GM12878 (cell line): ENCODE data around the gene ETV6. TPM values are rescaled to one million over a fixed set of nuclear protein-coding genes. Genes with fewer than 3 reads are reported as not detected.

Experiments used
- BCL11A ChIP-seq: IDR thresholded peaks from 2 replicates; pipeline ENCODE4 v1.6.1; 2011; ENCODE audit warnings: low read depth, low read length
- CEBPB ChIP-seq, 2 experiments: fragments of 150-350 bp in 1 of 2; IDR thresholded peaks; 2 replicates each; pipeline ENCODE4 v1.6.1; 2012 to 2014; ENCODE audit warnings: low read depth in 2 of 2, low read length in 2 of 2, borderline replicate concordance in 1 of 2, inconsistent platforms in 1 of 2
- CREB1 ChIP-seq: IDR thresholded peaks from 2 replicates; pipeline ENCODE4 v1.6.1; 2012; ENCODE audit warnings: low read depth, mild to moderate bottlenecking, inconsistent platforms
- DPF2 ChIP-seq: fragments of 450-650 bp; IDR thresholded peaks from 2 replicates; pipeline ENCODE4 v1.6.1; 2017; ENCODE audit warnings: mild to moderate bottlenecking
- ESRRA ChIP-seq: IDR thresholded peaks from 2 replicates; pipeline ENCODE4 v1.6.1; 2012; ENCODE audit warnings: mild to moderate bottlenecking, low read length, improper control_type of control experiment
- ETV6 ChIP-seq, 2 experiments: fragments of 450-650 bp in 1 of 2; IDR thresholded peaks in 1 of 2; conservative IDR thresholded peaks in 1 of 2; 2 replicates each; pipeline ENCODE4 v1.6.1; 2014; ENCODE audit warnings: antibody characterized with exemption in 1 of 2, borderline replicate concordance in 1 of 2, low read depth in 1 of 2, mild to moderate bottlenecking in 1 of 2, moderate library complexity in 1 of 2
- EZH2 ChIP-seq: IDR thresholded peaks from 2 replicates; pipeline ENCODE4 v1.6.1; 2012; ENCODE audit warnings: low read depth, mild to moderate bottlenecking, control low read depth, inconsistent platforms, low read length, borderline replicate concordance; ENCODE audit not compliant: control insufficient read depth
- HDAC6 ChIP-seq: fragments of 200-600 bp; sonication (generic); IDR thresholded peaks from one replicate; pipeline ENCODE4 v1.8.0; 2017; ENCODE audit warnings: antibody characterized with exemption; ENCODE audit not compliant: unreplicated experiment
- IKZF1 ChIP-seq: fragments of 450-650 bp; conservative IDR thresholded peaks from 2 replicates; pipeline ENCODE4 v1.6.1; 2017; ENCODE audit warnings: antibody characterized with exemption, mild to moderate bottlenecking
- KAT2A ChIP-seq: conservative IDR thresholded peaks from 2 replicates; pipeline ENCODE4 v1.6.1; 2011; ENCODE audit warnings: low read depth, low read length; ENCODE audit not compliant: control insufficient read depth
- MAX ChIP-seq: IDR thresholded peaks from 2 replicates; pipeline ENCODE4 v1.6.1; 2012; ENCODE audit warnings: low read depth, low read length, improper control_type of control experiment
- MTA3 ChIP-seq: IDR thresholded peaks from 2 replicates; pipeline ENCODE4 v1.6.1; 2012; ENCODE audit warnings: low read length, inconsistent platforms, borderline replicate concordance
- MXI1 ChIP-seq: fragments of 150-350 bp; IDR thresholded peaks from 2 replicates; pipeline ENCODE4 v1.6.1; 2011; ENCODE audit warnings: low read depth, mild to moderate bottlenecking, inconsistent platforms, low read length, improper control_type of control experiment
- PML ChIP-seq: IDR thresholded peaks from 2 replicates; pipeline ENCODE4 v1.6.1; 2012; ENCODE audit warnings: low read length, inconsistent platforms
- POLR2AphosphoS2 ChIP-seq: IDR thresholded peaks from 2 replicates; pipeline ENCODE4 v1.6.1; 2011; ENCODE audit warnings: low read depth, mild to moderate bottlenecking, low read length, improper control_type of control experiment, moderate library complexity
- POU2F2 ChIP-seq: IDR thresholded peaks from 3 replicates; pipeline ENCODE4 v1.6.1; 2011; ENCODE audit warnings: low read depth, mild to moderate bottlenecking, low read length, borderline replicate concordance
- RAD21 ChIP-seq: IDR thresholded peaks from 2 replicates; pipeline ENCODE4 v1.6.1; 2011; ENCODE audit warnings: mild to moderate bottlenecking, low read depth, low read length, moderate library complexity; ENCODE audit not compliant: insufficient read depth
- SP1 ChIP-seq: IDR thresholded peaks from one replicate; pipeline ENCODE4 v1.6.1; 2011; ENCODE audit warnings: low read depth, low read length
- SPI1 ChIP-seq: IDR thresholded peaks from 2 replicates; pipeline ENCODE4 v1.6.1; 2011; ENCODE audit warnings: low read depth, mild to moderate bottlenecking, low read length, moderate library complexity, borderline replicate concordance; ENCODE audit not compliant: insufficient read depth
- SRF ChIP-seq, 2 experiments: IDR thresholded peaks; 2 replicates each; pipeline ENCODE4 v1.6.1; 2011; ENCODE audit warnings: low read depth in 2 of 2, low read length in 2 of 2, mild to moderate bottlenecking in 1 of 2, moderate library complexity in 1 of 2
- STAT3 ChIP-seq: IDR thresholded peaks from 2 replicates; pipeline ENCODE4 v1.6.1; 2011; ENCODE audit warnings: low read depth, low read length, improper control_type of control experiment
- TBL1XR1 ChIP-seq: IDR thresholded peaks from 2 replicates; pipeline ENCODE4 v1.6.1; 2012; ENCODE audit warnings: low read depth, low read length, improper control_type of control experiment
- YBX1 ChIP-seq: fragments of 450-650 bp; IDR thresholded peaks from 2 replicates; pipeline ENCODE4 v1.6.1; 2016; ENCODE audit warnings: antibody characterized with exemption
- ZBED1 ChIP-seq: IDR thresholded peaks from 2 replicates; pipeline ENCODE4 v1.6.1; 2016; ENCODE audit warnings: borderline replicate concordance
- ZNF274 ChIP-seq: IDR thresholded peaks from one replicate; pipeline ENCODE4 v1.8.0; 2011; ENCODE audit not compliant: insufficient read length, insufficient read depth
- polyA plus RNA-seq, 11 experiments: library from polyadenylated mRNA; depleted of rRNA in 4 of 11; unstranded in 6 of 11; stranded (reverse) in 5 of 11; fragments of >200 nt; fragmentation: Nextera tagmentation in 4 of 11; fragmentation: Illumina TruSeq in 1 of 11; extraction: Ambion mirVana in 4 of 11; extraction: Trizol in 1 of 11; gene quantifications; 1 replicate in 1 of 11; 2 replicates in 10 of 11; pipeline versions ENCODE4 v1.2.1 to v1.2.3, GENCODE V29; 2011 to 2016; ENCODE audit warnings: inconsistent platforms in 2 of 11, missing spikeins in 2 of 11, low read depth in 1 of 11
- total RNA-seq, 4 experiments: library from RNA; depleted of rRNA in 3 of 4; stranded (reverse); fragments of >200 nt in 3 of 4; fragmentation: Illumina TruSeq in 1 of 4; extraction: Trizol in 1 of 4; gene quantifications; 2 replicates each; pipeline versions ENCODE4 v1.2.1 to v1.2.3, GENCODE V29; 2013 to 2021
- TF ChIP-seq, protein P1 (sequence below): IDR thresholded peaks from 2 replicates; pipeline ENCODE4 v1.6.1; 2012; ENCODE audit warnings: low read depth, low read length, improper control_type of control experiment
- TF ChIP-seq, protein P2 (sequence below): fragments of 450-650 bp; IDR thresholded peaks from 2 replicates; pipeline ENCODE4 v1.6.1; 2018; ENCODE audit warnings: mild to moderate bottlenecking, low read depth, moderate library complexity; ENCODE audit not compliant: partially characterized antibody

ETV6 gene
- total and polyA plus RNA-seq, 10 of the 15 experiments (the other 5 are each of a cell fraction or from before 2014, with no cell fraction given) = 6.6 to 74.8 (median 24.6) TPM

DNA sequence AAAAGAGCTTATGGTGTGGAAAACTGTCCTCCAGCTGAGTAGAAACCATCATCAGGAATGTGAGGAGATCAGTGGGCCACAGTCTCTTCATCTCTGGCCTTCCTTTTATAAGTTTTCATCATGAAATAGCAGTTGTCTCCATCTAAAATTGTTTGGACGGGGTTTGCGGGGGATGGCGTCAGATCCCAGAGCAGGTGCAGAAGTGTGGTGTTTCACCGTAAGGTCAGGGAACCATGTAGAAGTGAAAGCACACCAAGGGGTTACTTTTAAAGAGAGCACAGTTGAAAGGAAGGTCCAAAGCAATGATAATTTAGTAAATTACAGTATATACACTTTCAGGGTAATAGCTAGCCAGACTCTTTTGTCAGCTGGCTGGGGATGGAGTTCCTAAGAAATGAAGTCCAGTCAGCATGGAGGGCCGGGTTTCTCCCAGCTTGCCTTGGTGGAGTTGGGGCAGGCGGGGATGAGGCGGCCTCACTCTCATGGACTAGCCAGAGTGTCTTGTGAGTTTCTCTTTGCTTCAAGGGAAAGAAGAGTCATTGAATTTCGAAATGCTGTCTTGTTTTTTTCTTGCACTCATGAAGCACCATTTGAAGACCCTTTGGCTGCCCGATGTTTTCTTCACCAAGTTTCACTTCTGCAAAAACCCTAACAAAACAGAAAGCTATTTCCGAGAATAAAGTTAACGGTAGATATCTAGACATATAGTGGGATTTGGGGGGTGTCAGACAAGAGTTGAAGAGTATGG lies 100.6 kb downstream of the ETV6 start (continued):
- TF ChIP-seq ZBED1 (peak; percentile 56; the same call in 1 of the 2 replicates), ETV6 (conservative IDR thresholded peaks at IDR 0.05 in 1 of 2, IDR thresholded peaks at IDR 0.05 in 1 of 2; ENCODE audit: borderline replicate concordance in 1 of 2, low read depth in 1 of 2) (peak in 1 of 2 experiments; percentile 59; a peak in 1 of 4 replicates), PML (peak; percentile 38; the same call in 1 of the 2 replicates), KAT2A (no peak), CEBPB (IDR thresholded peaks at IDR 0.05; ENCODE audit: borderline replicate concordance in 1 of 2, low read depth in 2 of 2, low read length in 2 of 2) (peak in 1 of 2 experiments; percentile 79; a peak in 1 of 4 replicates), ESRRA (0 out of 2 replicates have a peak, but pooled peaks have one; percentile 49), SP1 (no peak), CREB1 (peak; percentile 32; the same call in 1 of the 2 replicates), RAD21 (peak; percentile 16), ZNF274 (no peak), BCL11A (peak; percentile 57), TBL1XR1 (no peak; the same call in 1 of the 2 replicates), STAT3 (no peak), IKZF1 (peak; percentile 78), SRF (IDR thresholded peaks at IDR 0.05; ENCODE audit: low read depth in 2 of 2, low read length in 2 of 2) (0 out of 4 replicates have a peak, but pooled peaks of 1 of the 2 experiments have one; percentile 18), YBX1 (no peak), POLR2AphosphoS2 (no peak), SPI1 (peak; percentile 99), MAX (no peak; the same call in 1 of the 2 replicates), DPF2 (peak; percentile 87), MTA3 (peak; percentile 24), POU2F2 (no peak), HDAC6 (no peak), MXI1 (no peak), EZH2 (no peak)
- TF ChIP-seq, protein P1, sequence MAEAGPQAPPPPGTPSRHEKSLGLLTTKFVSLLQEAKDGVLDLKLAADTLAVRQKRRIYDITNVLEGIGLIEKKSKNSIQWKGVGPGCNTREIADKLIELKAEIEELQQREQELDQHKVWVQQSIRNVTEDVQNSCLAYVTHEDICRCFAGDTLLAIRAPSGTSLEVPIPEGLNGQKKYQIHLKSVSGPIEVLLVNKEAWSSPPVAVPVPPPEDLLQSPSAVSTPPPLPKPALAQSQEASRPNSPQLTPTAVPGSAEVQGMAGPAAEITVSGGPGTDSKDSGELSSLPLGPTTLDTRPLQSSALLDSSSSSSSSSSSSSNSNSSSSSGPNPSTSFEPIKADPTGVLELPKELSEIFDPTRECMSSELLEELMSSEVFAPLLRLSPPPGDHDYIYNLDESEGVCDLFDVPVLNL = no peak
- TF ChIP-seq, protein P2, sequence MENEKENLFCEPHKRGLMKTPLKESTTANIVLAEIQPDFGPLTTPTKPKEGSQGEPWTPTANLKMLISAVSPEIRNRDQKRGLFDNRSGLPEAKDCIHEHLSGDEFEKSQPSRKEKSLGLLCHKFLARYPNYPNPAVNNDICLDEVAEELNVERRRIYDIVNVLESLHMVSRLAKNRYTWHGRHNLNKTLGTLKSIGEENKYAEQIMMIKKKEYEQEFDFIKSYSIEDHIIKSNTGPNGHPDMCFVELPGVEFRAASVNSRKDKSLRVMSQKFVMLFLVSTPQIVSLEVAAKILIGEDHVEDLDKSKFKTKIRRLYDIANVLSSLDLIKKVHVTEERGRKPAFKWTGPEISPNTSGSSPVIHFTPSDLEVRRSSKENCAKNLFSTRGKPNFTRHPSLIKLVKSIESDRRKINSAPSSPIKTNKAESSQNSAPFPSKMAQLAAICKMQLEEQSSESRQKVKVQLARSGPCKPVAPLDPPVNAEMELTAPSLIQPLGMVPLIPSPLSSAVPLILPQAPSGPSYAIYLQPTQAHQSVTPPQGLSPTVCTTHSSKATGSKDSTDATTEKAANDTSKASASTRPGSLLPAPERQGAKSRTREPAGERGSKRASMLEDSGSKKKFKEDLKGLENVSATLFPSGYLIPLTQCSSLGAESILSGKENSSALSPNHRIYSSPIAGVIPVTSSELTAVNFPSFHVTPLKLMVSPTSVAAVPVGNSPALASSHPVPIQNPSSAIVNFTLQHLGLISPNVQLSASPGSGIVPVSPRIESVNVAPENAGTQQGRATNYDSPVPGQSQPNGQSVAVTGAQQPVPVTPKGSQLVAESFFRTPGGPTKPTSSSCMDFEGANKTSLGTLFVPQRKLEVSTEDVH = peak; percentile 64
